HPDE6-E6E7 (cell line): Measurements from ENCODE around the gene MME.

Experiments
- DNase-seq: peaks from one replicate; pipeline ENCODE4 v3.0.0; 2011; ENCODE audit warnings: missing footprints; ENCODE audit errors: extremely low spot score

MME gene

DNA sequence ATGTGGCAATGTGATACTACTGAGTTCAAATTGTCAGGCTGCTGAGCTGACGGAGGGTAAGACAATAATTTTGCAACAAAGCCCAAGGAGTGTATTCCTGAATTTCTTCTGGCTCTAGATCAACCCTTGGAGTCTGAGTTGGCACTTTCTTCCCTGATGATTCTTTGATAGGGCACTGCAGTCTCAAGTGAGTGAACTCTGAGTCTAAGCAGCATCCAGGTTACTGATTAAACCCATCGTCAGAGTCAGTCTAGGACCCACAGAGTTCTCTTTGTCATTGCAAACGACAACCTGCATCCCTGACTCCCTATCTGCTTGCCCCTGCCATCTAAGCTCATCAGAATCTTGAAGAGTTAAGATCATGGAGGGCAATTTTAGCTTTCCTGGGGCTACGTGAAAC lies 58.6 kb downstream of the MME start:
- no peak for DNase-seq

DNA sequence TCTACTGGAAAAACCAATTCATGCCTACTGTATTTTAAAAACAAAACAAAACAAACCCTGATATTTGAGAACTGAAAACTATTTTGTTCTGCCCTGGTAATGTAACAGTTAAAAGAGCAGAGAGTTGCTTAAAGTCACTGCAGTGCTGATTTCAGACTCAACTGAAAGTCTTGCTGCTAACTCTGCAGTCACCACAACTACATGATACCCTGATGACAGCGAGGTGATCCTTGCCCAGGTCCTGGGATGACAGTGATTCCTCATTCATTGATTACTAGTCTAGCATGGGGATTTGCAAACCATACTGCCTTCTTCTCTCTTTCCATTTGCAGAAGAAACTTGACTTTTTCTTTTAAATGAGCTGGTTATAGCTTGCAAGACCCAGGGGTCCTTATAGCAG lies 67.5 kb downstream of the MME start:
- DNase-seq, result no peak

DNA sequence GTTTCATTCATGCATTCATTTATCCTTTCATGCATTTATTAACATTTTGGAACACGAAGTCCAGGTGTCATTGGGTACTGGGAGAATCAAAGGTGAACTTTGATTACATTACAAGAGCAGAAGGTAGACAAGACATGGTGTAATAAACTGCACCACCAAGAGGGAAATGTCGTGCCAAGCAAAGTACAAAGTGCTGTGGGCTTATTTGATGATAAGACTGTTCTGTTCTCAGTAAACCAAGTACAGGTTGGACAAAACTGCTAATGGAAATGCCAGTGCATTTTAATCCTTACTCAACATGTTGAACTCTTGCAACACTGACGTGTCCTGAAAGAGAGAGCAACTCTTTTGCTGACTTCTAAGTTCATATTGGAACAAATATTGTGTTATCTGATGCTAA lies 69.4 kb downstream of the MME start:
- DNase-seq, result no peak

DNA sequence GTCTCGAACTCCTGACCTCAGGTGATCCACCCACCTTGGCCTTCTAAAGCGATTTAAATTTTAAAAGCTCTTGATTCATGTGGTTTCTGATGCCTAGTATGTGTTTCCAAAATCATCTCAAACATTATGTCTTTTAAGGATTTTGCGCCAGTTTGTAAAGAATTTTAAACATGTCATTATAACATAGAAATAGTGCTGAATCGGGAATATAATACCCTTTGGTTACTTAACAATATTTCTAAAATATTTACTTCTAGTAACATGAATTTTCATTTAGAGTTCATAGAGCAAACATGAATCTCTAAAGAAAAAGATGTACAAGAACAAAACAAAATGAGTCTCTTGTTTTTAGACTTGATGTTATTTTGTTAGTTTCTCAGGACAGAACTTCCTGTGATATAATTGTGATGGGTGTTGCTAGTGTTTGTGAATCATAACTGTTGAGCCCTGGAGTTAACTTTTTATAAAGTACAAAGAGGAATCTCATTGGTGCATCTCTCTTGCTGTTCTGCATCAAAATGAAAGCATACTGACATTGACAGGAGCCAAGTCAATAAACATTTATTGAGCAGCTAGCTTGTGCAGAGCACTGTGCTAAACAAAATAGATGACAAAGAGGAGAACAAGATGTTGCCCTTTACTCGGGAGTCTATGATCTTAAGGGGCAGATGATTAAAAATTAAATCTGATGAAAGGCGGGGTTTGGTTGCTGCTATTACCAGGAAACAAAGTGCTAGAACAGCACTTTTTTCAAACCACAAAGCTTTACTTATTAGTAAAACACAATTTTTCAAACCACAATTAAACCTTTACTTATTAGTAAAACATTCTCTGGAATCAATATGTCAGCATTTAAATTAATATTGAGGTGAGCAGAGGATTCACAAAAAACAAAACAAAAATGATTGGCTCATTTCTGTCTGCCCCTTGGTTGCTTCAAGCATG lies 73.4 kb downstream of the MME start:
- DNase-seq, result no peak

DNA sequence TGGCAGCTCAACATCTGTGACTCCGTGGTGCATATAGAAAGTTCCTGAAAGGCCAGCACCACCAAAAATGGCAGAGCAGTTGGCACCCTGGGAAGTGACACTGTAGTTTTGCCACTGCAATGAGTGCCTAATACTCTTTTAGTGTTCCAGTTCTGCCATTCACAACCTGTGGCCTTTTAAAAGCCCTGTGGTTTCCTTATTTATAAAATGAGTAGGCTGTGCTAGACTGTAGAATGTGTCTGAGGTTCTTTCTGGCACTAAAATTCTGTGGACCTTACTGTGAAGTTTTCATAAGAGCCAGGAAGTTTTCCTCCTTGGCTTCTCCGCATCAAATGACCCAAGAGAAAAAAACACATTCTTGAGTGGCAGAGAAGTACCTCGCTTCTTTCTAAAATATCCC lies 74.1 kb downstream of the MME start:
- DNase-seq, result no peak

DNA sequence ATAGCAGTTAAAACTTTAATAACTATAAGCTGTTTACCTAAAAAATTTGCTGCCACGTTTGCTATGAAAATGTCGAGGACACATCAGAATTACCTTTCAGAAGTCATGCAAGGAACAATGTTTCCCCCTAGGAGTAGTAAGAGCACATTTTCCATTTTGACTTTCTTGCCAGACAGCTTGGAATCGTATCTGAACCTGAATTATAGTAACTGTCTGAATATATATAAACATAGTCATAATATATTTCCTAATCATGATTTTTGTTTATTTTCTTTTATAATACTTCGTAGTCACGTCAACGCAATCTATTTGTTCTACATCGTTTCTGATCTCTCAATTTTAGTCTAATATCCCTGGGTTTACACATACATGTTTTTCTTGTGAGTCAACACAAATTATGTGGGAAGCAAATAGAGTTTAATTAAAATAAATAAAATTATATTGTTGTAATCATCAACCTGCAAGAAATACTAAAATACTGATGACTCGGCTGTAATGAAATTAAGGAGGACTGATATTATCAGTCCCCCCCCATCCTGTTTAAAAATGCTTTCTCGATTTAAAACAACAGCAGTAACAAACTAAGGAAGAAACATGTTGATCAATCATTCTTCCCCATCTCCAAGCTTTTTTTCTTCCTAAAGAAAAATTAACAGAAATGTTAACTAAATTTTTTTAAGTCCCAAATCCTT lies 78.4 kb downstream of the MME start:
- no peak for DNase-seq

DNA sequence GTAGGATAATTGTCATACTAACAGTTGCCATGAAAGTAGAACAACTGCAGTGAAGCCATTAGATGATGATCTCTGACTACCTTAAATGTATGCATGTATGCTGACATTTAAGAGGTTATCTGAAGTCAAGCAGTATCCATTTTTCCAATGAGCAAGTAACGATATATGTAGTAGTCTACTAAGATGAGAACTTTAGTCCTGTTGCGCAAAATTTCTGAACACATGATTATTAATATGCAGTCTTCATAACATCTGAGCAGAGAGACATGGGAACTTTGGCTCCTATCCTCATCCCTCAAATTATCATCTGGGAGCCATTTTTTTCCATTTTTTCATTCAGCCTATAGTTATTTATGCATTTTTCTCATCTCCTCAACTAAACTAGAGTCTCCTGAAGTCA lies 79.2 kb downstream of the MME start:
- no peak for DNase-seq

DNA sequence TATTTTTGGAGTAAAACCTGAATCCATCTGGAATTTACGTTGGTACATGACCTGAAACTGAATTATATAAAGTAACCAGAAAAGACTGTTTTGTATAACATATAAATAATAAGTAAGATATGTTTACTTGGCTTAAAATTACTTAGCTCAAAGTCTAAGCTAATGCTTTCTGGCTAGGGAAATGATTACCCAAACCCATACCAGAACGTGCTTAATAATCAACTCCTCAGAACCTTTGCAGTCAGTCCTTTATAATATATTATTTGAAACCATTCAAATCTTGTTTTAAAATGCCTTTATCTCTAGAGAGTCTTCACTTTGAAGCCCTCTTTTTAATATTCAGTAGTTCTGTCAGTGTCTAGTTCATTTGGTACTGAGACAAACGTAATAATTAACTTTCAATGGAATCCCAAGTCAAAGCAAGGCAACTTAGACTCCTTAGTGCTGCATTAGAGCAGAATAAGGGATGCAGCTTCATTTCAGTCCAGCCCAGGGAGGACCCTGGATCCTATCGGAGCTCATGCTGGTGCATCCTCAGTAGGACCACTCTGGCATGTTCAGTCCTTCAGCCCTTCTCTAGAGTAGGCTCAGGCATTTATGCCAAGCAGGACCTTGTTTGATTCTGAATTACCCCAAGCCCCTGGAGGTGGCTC lies 81.6 kb downstream of the MME start:
- DNase-seq, result no peak

DNA sequence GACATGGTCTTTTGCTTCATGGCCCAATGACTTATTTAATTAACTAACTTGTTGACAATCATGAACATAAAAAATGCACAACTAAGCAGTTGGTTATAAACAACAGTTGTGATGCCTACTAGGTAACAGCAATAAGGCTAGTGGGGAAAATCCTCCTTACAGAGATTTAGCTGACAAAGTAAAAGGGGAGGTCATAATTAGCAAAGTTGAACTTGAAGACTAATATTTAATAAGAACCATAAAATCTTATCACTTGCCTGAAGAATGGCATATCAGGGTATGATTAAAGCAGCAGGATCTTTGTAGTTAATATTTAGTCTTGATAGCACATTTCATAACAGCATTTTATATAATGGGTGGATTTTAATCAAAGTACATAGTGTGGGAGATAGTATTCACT lies 84.2 kb downstream of the MME start:
- DNase-seq, result no peak

DNA sequence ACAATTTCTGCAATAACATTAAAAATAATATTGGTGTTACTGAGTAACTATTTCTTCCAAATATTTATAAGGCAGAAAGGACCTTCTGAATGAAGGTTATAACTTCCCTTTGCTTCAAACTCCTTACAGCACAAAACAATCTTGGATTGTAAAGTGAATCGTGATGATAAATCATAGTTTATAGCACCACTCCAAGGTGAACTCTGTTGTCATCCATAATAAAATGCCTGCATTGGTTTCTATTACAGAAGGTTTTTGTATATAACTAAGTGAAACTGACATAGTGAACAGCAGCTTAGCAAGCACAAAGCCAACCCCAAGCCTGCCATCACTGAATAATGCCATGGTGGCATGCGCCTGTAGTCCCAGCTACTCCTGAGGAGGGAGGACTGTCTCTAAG lies 86.3 kb downstream of the MME start:
- DNase-seq, result no peak

DNA sequence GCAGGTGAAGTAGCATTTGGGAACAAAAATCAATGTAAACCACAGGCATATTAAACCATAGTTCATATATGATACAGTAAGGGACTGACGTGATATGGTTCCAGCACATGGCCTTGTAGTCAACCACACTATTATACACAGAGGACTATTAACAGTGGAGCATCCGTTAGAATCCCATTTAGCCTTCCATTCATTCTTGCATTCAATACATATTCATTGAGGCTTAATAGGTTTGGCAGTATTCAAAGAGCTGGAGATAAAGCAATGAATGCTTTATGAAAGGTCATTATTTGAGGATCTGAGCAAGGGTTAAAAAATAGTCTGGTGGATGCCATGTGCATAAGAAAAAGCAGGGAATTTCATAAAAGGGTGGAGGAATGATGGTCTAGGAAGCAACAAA lies 89.1 kb downstream of the MME start:
- no peak for DNase-seq

DNA sequence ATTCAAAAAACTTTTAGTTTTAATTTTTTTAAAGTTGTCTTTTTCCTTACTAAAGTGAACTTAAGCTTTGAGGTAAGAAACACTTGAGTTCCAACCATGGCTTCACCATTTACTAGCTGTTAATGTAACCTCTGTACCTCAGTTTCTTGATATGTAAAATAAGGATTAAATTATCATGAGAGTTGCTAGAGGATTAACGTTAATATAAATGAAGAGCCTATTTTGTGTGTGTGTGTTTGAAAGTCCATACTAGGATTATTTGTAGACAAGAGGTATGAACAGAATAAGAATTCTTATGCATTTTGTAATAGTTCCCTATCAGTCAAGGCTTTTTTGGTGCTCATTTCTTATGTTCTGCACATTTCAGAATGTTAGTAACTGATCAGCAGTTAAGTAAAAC lies 93.7 kb downstream of the MME start:
- DNase-seq, result no peak

DNA sequence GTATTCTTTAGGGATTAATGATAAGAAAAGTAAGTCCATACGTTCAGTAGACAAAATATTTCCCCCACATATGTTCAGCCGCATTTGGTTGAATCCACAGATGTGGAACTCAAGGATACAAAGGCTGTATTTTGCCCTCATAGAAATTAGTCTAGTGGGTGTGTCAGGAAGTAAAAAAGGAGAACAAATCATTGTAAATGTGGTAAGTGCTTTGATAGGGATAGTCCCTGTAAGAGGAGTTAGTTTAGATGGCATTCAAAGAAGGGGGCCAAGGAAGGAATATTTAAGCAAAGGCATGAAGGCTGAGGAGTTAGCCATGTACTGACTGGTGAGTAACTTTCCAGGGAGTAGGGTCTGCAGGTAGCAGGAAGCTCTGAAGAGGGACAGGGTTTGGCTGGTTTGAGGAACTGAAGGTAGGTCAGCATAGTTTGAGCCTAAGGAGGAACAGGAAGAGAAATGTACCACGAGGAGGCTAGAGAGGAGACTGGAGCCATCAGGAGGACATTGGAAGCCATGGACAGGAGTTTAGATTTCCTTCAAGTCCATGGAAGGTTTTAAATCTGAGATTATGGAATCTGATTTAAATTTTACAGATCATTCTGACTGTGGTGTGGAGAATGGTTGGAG lies 98.8 kb downstream of the MME start:
- no peak for DNase-seq

DNA sequence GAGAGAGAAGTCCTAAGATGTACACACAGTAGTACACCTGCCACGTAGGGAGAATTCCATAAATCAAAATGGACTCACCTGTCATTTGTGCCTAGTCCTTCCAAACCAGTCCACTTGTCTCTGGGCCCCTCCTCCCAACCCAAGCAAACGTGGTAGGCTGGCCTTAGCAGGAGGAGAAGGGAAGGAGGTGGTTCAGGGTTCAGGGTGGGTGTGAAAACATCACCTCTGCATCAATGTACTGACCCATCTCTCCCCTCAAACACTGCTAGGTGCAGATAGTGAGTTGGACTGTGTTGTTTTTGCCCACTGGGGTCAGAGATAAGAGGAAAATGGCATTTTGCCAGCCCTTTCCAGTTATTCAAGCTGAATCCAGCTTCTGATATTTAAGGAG lies 99.3 kb downstream of the MME start:
- DNase-seq, result no peak

DNA sequence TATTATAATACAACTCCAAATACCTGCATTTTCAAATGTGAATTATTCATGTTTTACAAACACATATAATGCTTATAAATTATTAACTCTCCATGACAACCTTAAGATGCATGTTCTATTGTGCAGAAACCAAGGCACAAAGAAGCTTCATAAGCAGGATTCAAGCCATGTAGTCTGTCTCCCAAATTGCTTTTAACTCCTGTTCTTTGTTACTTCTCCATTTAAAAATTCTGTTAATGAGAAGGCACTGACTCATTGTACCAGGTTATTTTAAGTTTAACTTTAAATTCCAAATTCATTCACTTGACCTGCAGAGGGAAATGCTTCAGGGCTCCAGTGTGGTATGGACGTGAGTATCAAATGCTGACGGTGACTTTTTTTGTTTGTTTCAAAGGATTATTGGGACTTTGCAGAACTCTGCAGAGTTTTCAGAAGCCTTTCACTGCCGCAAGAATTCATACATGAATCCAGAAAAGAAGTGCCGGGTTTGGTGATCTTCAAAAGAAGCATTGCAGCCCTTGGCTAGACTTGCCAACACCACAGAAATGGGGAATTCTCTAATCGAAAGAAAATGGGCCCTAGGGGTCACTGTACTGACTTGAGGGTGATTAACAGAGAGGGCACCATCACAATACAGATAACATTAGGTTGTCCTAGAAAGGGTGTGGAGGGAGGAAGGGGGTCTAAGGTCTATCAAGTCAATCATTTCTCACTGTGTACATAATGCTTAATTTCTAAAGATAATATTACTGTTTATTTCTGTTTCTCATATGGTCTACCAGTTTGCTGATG lies 100.0 kb downstream of the MME start:
- DNase-seq, result no peak

DNA sequence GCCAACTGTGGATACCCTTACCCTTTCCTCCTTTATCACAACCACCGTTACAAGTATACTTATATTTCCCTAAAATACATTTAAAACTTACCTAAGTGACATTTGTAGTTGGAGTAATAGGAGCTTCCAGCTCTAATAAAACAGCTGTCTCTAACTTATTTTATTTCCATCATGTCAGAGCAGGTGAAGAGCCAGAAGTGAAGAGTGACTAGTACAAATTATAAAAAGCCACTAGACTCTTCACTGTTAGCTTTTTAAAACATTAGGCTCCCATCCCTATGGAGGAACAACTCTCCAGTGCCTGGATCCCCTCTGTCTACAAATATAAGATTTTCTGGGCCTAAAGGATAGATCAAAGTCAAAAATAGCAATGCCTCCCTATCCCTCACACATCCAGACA lies 102.3 kb downstream of the MME start:
- no peak for DNase-seq

DNA sequence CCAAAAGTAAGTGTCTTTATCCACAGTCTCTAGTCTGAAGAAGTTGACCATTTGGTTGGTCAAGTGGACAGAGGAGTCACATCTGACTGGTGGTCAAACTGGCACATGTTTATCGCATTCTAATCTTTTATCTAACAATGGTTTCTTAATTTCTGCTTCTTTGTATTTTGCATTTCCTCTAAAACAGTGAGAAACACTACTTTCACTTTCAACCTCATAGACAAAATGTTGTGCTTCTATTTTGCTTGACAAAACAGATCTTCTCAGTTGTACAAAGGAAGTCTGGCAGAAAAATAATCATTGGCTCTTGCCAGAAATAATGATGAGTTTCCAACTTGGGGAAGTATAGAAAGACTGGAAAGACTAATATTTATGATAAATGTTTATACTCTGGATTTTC lies 103.9 kb downstream of the MME start:
- DNase-seq, result no peak

DNA sequence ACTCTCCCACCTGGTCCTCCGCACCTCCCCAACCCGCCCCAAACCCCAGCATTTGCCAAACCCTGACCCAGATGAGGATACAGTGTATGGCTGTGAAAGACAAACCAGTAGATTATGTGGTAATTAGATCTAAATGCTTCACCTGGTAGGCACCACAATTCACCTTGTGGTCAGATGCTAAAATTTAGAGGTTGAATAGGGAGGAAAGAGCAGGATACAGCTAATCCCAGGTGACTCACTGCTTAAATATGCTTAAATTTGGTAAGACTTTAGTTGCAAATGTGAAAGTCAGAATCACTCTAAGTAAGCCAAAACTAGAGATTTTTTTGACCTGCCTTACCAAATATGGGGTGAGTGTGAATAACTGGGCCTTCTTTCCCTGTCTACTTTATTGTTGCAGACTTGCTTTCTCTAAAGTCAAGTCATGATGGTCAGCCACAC lies 105.5 kb downstream of the MME start:
- no peak for DNase-seq

DNA sequence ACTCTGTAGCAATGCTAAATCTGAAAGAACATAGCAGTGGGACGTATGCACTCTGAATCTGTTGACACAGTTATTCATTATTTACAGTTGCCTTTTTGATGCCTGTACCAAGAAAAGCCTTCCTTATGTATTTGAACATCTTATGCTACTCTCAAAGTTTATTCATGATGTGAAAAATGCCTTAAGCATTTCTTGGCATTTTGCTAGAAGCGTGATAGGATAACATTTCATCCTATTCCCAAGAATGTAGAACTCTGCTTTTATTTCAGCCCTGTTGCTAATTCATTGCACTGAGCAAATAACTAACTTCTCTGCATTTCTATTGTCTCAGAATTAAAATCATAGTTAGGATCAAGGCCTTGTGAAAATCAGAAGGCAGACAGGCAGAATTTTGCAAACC lies 107.9 kb downstream of the MME start:
- DNase-seq, result no peak

DNA sequence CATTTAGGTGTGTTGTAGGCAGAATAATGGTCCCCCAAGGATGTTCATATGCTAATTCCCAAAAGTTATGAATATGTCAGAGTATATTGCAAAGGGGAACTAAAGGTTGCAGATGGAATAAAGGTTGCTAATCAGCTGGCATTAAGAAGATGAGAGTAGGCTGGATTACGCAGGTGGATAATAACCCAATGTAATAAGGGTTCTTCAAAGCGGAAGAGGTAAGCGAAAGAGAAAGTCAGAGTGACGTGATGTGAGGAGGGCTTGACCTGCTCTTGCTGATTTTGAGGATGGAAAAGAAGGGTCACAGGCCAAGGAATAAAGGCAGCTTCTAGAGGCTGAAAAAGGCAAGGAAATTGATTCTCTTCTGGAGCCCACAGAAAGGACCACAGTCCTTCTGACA lies 109.4 kb downstream of the MME start:
- no peak for DNase-seq

DNA sequence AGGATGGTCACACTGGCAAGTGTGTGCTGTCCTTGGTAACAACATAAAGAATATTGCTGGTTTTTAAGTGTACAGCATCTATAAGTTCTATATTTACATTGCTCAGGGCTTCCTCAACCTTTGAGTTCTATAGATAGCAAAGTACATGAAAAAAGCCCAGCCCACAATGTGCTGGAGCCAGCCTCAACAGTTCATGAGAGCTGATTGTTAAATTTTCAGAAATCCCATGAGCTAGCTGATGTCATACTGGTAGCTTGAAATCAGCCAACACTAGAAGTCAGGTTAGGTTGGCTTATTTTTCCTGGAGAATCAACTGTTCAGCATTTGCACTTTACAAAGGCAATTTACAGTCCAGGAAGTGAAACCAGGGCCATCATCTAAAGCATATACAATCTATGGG lies 110.6 kb downstream of the MME start:
- DNase-seq, result no peak
